ENCODE data around the gene DHRS12.
A peak's percentile ranks its signal among the peaks of the same experiment; 100 is the strongest.

Gene DHRS12

GRCh38 chr13:51814825-51815650, 11.1 kb upstream of the DHRS12 start:
- peak overlapping the region; percentile 32; the same call in 1 of the 2 replicates for H3K27ac ChIP-seq (ENCODE audit: low read length)
- no peaks in the 10 kb centered on the region for H3K79me2 ChIP-seq (ENCODE audit: insufficient read depth, low read length)
- peak overlapping the region; percentile 71 for H2AFZ ChIP-seq (ENCODE audit: low read depth, low read length)
- ATAC-seq (ENCODE audit: insufficient read depth, low read depth) (peak; percentile 93), DNase-seq (peak; percentile 72)
- no peaks in the 10 kb centered on the region for H4K20me1 ChIP-seq (ENCODE audit: insufficient read depth, low read length)
- H3K4me3 ChIP-seq (ENCODE audit: low read depth in 1 of 2, low read length in 2 of 2), result peak overlapping the region in 1 of 2 experiments; percentile 40; a peak in 2 of 4 replicates
- peak overlapping the region; percentile 19; the same call in 1 of the 2 replicates for H3K9ac ChIP-seq (ENCODE audit: low read depth, low read length)
- H3K27me3 ChIP-seq (ENCODE audit: insufficient read depth, low read length, poor library complexity), result peaks cover 6% of the 10 kb centered on the region
- H3K36me3 ChIP-seq (ENCODE audit: insufficient read depth, low read length), result no peaks in the 10 kb centered on the region
- H3K4me1 ChIP-seq (ENCODE audit: insufficient read depth, low read length), result peaks cover 9% of the 10 kb centered on the region
- H3K9me3 ChIP-seq (ENCODE audit: insufficient read depth, low read length, severe bottlenecking), result no peaks in the 10 kb centered on the region
- peak overlapping the region; percentile 66 for H3K4me2 ChIP-seq (ENCODE audit: insufficient read depth, low read length)
- TF ChIP-seq EZH2 (IDR thresholded peaks at IDR 0.05; ENCODE audit: borderline replicate concordance, low read depth, low read length, severe bottlenecking), result no peak
- TF ChIP-seq, protein P1, sequence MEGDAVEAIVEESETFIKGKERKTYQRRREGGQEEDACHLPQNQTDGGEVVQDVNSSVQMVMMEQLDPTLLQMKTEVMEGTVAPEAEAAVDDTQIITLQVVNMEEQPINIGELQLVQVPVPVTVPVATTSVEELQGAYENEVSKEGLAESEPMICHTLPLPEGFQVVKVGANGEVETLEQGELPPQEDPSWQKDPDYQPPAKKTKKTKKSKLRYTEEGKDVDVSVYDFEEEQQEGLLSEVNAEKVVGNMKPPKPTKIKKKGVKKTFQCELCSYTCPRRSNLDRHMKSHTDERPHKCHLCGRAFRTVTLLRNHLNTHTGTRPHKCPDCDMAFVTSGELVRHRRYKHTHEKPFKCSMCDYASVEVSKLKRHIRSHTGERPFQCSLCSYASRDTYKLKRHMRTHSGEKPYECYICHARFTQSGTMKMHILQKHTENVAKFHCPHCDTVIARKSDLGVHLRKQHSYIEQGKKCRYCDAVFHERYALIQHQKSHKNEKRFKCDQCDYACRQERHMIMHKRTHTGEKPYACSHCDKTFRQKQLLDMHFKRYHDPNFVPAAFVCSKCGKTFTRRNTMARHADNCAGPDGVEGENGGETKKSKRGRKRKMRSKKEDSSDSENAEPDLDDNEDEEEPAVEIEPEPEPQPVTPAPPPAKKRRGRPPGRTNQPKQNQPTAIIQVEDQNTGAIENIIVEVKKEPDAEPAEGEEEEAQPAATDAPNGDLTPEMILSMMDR (IDR thresholded peaks at IDR 0.05; ENCODE audit: borderline replicate concordance, extremely low read depth, low read length, poor library complexity, severe bottlenecking), result peak; percentile 97

GRCh38 chr13:51814071-51814470, 10.1 kb upstream of the DHRS12 start:
- Histone ChIP-seq H2AFZ (ENCODE audit: low read depth, low read length) (no peak overlapping the region), H3K9ac (ENCODE audit: low read depth, low read length) (no peak overlapping the region), H3K27ac (ENCODE audit: low read length) (no peak overlapping the region), H4K20me1 (ENCODE audit: insufficient read depth, low read length) (no peaks in the 10 kb centered on the region), H3K79me2 (ENCODE audit: insufficient read depth, low read length) (no peaks in the 10 kb centered on the region), H3K9me3 (ENCODE audit: insufficient read depth, low read length, severe bottlenecking) (no peaks in the 10 kb centered on the region), H3K27me3 (ENCODE audit: insufficient read depth, low read length, poor library complexity) (no peaks in the 10 kb centered on the region), H3K4me1 (ENCODE audit: insufficient read depth, low read length) (peaks cover 9% of the 10 kb centered on the region), H3K4me3 (ENCODE audit: low read depth in 1 of 2, low read length in 2 of 2) (no peak overlapping the region), H3K36me3 (ENCODE audit: insufficient read depth, low read length) (no peaks in the 10 kb centered on the region), H3K4me2 (ENCODE audit: insufficient read depth, low read length) (no peak overlapping the region)
- TF ChIP-seq EZH2 (IDR thresholded peaks at IDR 0.05; ENCODE audit: borderline replicate concordance, low read depth, low read length, severe bottlenecking), result no peak
- TF ChIP-seq, protein P1 (IDR thresholded peaks at IDR 0.05; ENCODE audit: borderline replicate concordance, extremely low read depth, low read length, poor library complexity, severe bottlenecking), result no peak
- no peak for DNase-seq
- ATAC-seq (ENCODE audit: insufficient read depth, low read depth), result no peak

GRCh38 chr13:51811920-51812451, 8.0 kb upstream of the DHRS12 start:
- Histone ChIP-seq H3K9ac (ENCODE audit: low read depth, low read length) (no peak overlapping the region), H3K9me3 (ENCODE audit: insufficient read depth, low read length, severe bottlenecking) (no peaks in the 10 kb centered on the region), H3K4me1 (ENCODE audit: insufficient read depth, low read length) (peaks cover 9% of the 10 kb centered on the region), H3K36me3 (ENCODE audit: insufficient read depth, low read length) (no peaks in the 10 kb centered on the region), H4K20me1 (ENCODE audit: insufficient read depth, low read length) (no peaks in the 10 kb centered on the region), H3K27ac (ENCODE audit: low read length) (no peak overlapping the region), H3K79me2 (ENCODE audit: insufficient read depth, low read length) (no peaks in the 10 kb centered on the region), H3K4me2 (ENCODE audit: insufficient read depth, low read length) (no peak overlapping the region), H2AFZ (ENCODE audit: low read depth, low read length) (no peak overlapping the region), H3K4me3 (ENCODE audit: low read depth in 1 of 2, low read length in 2 of 2) (no peak overlapping the region), H3K27me3 (ENCODE audit: insufficient read depth, low read length, poor library complexity) (no peaks in the 10 kb centered on the region)
- ATAC-seq (ENCODE audit: insufficient read depth, low read depth) (no peak), DNase-seq (no peak)
- TF ChIP-seq, protein P1 (IDR thresholded peaks at IDR 0.05; ENCODE audit: borderline replicate concordance, extremely low read depth, low read length, poor library complexity, severe bottlenecking), result no peak
- no peak for TF ChIP-seq EZH2 (IDR thresholded peaks at IDR 0.05; ENCODE audit: borderline replicate concordance, low read depth, low read length, severe bottlenecking)

All from DND-41 (cell line).